ENCODE measurements around the gene PINLYP.
A peak's percentile ranks its signal among the peaks of the same experiment; 100 is the strongest.

Gene PINLYP

GRCh38 chr19:43616954-43617353, 41.4 kb downstream of the PINLYP start (continued):
- TF ChIP-seq, protein P1, sequence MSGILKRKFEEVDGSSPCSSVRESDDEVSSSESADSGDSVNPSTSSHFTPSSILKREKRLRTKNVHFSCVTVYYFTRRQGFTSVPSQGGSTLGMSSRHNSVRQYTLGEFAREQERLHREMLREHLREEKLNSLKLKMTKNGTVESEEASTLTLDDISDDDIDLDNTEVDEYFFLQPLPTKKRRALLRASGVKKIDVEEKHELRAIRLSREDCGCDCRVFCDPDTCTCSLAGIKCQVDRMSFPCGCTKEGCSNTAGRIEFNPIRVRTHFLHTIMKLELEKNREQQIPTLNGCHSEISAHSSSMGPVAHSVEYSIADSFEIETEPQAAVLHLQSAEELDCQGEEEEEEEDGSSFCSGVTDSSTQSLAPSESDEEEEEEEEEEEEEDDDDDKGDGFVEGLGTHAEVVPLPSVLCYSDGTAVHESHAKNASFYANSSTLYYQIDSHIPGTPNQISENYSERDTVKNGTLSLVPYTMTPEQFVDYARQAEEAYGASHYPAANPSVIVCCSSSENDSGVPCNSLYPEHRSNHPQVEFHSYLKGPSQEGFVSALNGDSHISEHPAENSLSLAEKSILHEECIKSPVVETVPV (CRISPR knock-in tag; IDR thresholded peaks at IDR 0.05): no peak
- TF ChIP-seq CREB5 (CRISPR knock-in tag; IDR thresholded peaks at IDR 0.05; ENCODE audit: low read depth): no peak

- TF ChIP-seq, protein P1 (CRISPR knock-in tag; IDR thresholded peaks at IDR 0.05): no peak
- TF ChIP-seq ZFP3 (CRISPR knock-in tag; IDR thresholded peaks at IDR 0.05) (0 out of 2 replicates have a peak, but pooled peaks have one; percentile 34), ARNTL (CRISPR knock-in tag; IDR thresholded peaks at IDR 0.05; ENCODE audit: borderline replicate concordance, low read depth) (peak; percentile 19; the same call in 1 of the 2 replicates)
- peak; percentile 61 for ATAC-seq
Observed at GRCh38 chr19:43618921-43619261, 43.3 kb downstream of the PINLYP start.

GRCh38 chr19:43619262-43620060, 43.9 kb downstream of the PINLYP start, which contains the start of gene ZNF428:
ZNF428 (minus strand) TSS chr19:43619629; CDS start chr19:43614304, 5,325 bp downstream.
- ATAC-seq: peak; percentile 97
- TF ChIP-seq ZFP3 (CRISPR knock-in tag; IDR thresholded peaks at IDR 0.05): no peak
- TF ChIP-seq, protein P2, sequence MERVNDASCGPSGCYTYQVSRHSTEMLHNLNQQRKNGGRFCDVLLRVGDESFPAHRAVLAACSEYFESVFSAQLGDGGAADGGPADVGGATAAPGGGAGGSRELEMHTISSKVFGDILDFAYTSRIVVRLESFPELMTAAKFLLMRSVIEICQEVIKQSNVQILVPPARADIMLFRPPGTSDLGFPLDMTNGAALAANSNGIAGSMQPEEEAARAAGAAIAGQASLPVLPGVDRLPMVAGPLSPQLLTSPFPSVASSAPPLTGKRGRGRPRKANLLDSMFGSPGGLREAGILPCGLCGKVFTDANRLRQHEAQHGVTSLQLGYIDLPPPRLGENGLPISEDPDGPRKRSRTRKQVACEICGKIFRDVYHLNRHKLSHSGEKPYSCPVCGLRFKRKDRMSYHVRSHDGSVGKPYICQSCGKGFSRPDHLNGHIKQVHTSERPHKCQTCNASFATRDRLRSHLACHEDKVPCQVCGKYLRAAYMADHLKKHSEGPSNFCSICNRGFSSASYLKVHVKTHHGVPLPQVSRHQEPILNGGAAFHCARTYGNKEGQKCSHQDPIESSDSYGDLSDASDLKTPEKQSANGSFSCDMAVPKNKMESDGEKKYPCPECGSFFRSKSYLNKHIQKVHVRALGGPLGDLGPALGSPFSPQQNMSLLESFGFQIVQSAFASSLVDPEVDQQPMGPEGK (CRISPR knock-in tag; IDR thresholded peaks at IDR 0.05; ENCODE audit: borderline replicate concordance): peak; percentile 25; the same call in 1 of the 2 replicates
- 0 out of 2 replicates have a peak, but pooled peaks have one; percentile 21 for TF ChIP-seq TSHZ2 (CRISPR knock-in tag; IDR thresholded peaks at IDR 0.05)
- no peak for TF ChIP-seq ESRRG (CRISPR knock-in tag; IDR thresholded peaks at IDR 0.05)
- no peak for TF ChIP-seq CSDC2 (CRISPR knock-in tag; IDR thresholded peaks at IDR 0.05)
- TF ChIP-seq ZNF565 (CRISPR knock-in tag; conservative IDR thresholded peaks at IDR 0.05; ENCODE audit: low read depth): no peak
- TF ChIP-seq GLIS3 (CRISPR knock-in tag; IDR thresholded peaks at IDR 0.05): no peak
- TF ChIP-seq, protein P3, sequence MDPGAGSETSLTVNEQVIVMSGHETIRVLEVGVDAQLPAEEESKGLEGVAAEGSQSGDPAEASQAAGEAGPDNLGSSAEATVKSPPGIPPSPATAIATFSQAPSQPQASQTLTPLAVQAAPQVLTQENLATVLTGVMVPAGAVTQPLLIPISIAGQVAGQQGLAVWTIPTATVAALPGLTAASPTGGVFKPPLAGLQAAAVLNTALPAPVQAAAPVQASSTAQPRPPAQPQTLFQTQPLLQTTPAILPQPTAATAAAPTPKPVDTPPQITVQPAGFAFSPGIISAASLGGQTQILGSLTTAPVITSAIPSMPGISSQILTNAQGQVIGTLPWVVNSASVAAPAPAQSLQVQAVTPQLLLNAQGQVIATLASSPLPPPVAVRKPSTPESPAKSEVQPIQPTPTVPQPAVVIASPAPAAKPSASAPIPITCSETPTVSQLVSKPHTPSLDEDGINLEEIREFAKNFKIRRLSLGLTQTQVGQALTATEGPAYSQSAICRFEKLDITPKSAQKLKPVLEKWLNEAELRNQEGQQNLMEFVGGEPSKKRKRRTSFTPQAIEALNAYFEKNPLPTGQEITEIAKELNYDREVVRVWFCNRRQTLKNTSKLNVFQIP (CRISPR knock-in tag; IDR thresholded peaks at IDR 0.05; ENCODE audit: borderline replicate concordance, low read depth): no peak
- no peak for TF ChIP-seq BACH2 (CRISPR knock-in tag; IDR thresholded peaks at IDR 0.05; ENCODE audit: borderline replicate concordance)
- TF ChIP-seq ZNF70 (CRISPR knock-in tag; IDR thresholded peaks at IDR 0.05): no peak
